GM21390 (cell line): ENCODE measurements around the gene RADIL.
"Not testable (repeated sequence)": the region's sequence is repeated elsewhere in the genome, so short reads cannot be mapped to it uniquely, and the experiment has no call there.

Experiments used
- ATAC-seq: cut with Tn5 transposase; IDR thresholded peaks from one replicate; pipeline ENCODE4 v1.9.1; 2021; ENCODE audit not compliant: unreplicated experiment

RADIL gene

GRCh38 chr7:4883372-4884144 is at the start of gene RADIL:
TSS of gene RADIL (minus strand) at chr7:4883716. CDS start at chr7:4878139, 5,577 bp downstream.
- peak; percentile 69 for ATAC-seq

GRCh38 chr7:4931943-4932342 is 48.4 kb upstream of the RADIL start:
- ATAC-seq: no peak

- ATAC-seq: no peak
These were observed 45.5 kb upstream of the RADIL start for GRCh38 chr7:4929005-4929404.

- no peak for ATAC-seq
These were observed 44.9 kb upstream of the RADIL start for GRCh38 chr7:4928445-4928844.

- no peak for ATAC-seq
These were observed 36.7 kb upstream of the RADIL start for GRCh38 chr7:4919969-4920766.

- ATAC-seq: no peak
These were observed 32.6 kb upstream of the RADIL start for GRCh38 chr7:4916113-4916512.

- no peak for ATAC-seq
These were observed 27.8 kb upstream of the RADIL start for GRCh38 chr7:4911111-4911828.

GRCh38 chr7:4906682-4907081 is 23.2 kb upstream of the RADIL start:
- ATAC-seq: no peak

- no peak for ATAC-seq
These were observed 21.7 kb upstream of the RADIL start for GRCh38 chr7:4905171-4905570.

GRCh38 chr7:4904346-4904745 is 20.8 kb upstream of the RADIL start:
- no peak for ATAC-seq

GRCh38 chr7:4895766-4896165 is 12.2 kb upstream of the RADIL start:
- no peak for ATAC-seq

- ATAC-seq: no peak
These were observed 11.0 kb upstream of the RADIL start for GRCh38 chr7:4894482-4894881.

- no peak for ATAC-seq
These were observed 10.5 kb upstream of the RADIL start for GRCh38 chr7:4893929-4894475.

GRCh38 chr7:4893188-4893587 is 9.7 kb upstream of the RADIL start:
- not testable (repeated sequence) for ATAC-seq

- not testable (repeated sequence) for ATAC-seq
These were observed 8.0 kb upstream of the RADIL start for GRCh38 chr7:4891522-4891921.

GRCh38 chr7:4889682-4890081 is 6.2 kb upstream of the RADIL start:
- no peak for ATAC-seq

- ATAC-seq: no peak
These were observed 4.6 kb upstream of the RADIL start for GRCh38 chr7:4888161-4888560.

- no peak for ATAC-seq
These were observed 3.2 kb upstream of the RADIL start for GRCh38 chr7:4886671-4887070.

- ATAC-seq: no peak
These were observed 1.8 kb upstream of the RADIL start for GRCh38 chr7:4885317-4885807.

GRCh38 chr7:4884164-4884563 is 648 bp upstream of the RADIL start:
- no peak for ATAC-seq

GRCh38 chr7:4883033-4883371 is 514 bp downstream of the RADIL start:
- ATAC-seq: no peak
